G401.6 (cell line): ENCODE results near the gene MXD1.
"Not testable (repeated sequence)": the region's sequence is repeated elsewhere in the genome, so short reads cannot be mapped to it uniquely, and the experiment has no call there.

Experiments
- FAIRE-seq: peaks from 2 replicates; lab custom pipeline; 2012; peaks lifted over from hg19 to GRCh38; lab: Jason Lieb, UNC

The MXD1 gene

DNA sequence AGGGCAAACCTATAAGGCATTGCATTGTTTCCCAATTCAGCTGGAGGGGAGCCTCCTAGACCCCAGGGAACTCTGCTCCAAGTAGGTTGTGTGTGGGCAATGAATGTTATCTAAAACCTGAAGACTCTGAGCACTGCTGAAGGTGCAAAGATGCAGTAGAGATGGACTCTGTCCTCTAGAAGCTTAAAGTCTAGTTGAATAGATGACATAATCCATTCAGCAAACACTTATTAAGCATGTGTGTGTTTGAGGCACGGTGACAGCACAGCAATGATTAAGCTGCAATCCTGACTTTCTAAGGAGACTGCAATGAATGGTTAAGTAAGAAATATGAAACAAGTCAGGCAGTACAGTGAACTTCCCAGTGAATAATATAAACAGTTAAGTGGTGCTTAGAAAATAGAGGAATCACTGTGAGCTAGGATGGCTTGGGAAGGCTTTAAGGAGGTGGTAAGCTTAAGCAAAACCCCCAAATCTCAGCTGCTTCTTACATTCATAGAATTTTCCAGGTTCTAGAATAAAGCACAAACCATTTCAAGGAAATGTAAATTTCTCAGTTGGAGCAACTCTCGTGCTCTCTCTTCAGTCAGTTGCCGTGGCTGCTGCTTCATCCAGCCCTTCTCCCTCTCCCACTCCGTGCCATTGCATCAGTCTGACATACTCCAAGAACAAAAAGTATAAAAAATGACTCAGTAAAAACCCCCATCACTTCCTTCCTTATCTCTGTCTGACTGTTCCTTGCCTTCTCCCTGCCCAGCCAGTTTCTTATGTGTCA is 19.1 kb downstream of the MXD1 start:
- FAIRE-seq: no peak

DNA sequence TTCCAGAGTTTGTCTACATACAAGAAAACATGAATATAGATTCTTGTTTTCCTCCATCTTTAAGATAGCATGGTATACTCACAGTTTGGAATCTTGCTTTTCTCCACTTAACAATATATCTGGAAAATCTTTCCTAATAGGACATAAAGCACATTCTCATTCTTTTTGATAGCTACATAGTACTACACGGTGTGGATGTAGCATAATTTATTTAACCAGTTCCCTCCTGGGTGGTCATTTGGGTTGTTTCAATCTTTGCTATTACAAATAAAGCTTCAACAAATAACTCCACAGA is 19.7 kb downstream of the MXD1 start:
- no peak for FAIRE-seq

DNA sequence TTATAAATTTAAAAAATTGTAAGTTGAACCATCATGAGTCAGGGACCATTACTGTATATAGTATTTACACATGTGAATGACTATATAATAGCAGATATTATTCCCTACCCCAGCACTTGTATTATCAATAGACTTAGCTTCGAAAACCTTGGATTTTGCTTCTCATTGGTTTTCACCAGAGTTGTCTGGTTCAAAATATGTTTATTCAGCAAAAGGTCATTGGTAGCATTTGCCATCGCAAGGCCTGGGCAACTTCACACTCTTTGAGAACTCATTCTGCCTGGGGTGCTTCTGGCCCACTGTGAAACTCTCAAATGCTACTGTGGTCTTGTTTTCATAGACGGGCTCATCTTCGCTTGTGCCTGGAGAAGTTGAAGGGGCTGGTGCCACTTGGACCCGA is 20.1 kb downstream of the MXD1 start:
- no peak for FAIRE-seq

DNA sequence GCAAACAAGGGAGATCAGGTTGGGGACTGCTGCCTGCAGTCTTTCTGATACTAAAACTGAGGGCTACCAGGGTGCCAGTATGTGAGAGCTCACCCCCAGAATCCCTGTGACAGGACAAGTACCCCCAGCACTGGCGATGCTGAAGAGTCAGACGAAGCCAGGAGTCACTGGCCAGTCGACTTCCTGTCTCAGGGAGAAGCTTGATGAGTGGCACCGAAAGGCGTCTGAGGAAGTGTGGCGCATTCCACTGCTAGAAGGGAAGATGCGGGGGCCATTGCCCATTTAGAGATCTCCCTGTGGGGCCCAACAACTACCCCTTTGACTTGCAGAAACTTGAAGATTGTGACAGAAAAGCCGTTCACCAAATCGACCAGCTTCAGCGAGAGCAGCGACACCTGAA is 22.0 kb downstream of the MXD1 start:
- FAIRE-seq: no peak

DNA sequence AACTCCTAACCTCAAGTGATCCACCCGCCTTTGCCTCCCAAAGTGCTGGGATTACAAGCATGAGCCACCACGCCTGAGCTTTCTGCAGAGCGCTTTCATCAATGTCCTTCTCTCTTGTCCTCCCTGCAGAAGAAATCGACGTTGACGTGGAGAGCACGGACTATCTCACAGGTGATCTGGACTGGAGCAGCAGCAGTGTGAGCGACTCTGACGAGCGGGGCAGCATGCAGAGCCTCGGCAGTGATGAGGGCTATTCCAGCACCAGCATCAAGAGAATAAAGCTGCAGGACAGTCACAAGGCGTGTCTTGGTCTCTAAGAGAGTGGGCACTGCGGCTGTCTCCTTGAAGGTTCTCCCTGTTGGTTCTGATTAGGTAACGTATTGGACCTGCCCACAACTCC is 23.1 kb downstream of the MXD1 start:
- no peak for FAIRE-seq

DNA sequence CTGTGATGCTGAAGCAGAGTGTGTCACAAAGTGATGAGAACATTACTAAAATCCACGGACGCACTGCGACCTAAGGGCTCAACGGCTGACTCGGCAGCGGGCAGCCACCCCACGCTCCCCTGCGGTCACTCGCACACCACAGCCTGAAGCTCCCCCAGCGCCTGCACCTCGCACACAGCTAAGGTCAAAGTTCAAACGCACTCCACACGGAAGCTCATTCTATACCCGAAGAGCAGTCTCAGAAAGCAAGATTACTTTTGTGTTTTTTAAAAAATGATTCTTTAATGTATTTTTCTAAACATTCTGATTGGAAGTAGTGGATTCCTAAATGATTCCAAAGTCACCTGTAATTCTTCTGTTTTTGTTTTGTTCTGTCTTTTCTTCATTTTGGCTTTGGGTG is 24.8 kb downstream of the MXD1 start:
- no peak for FAIRE-seq

DNA sequence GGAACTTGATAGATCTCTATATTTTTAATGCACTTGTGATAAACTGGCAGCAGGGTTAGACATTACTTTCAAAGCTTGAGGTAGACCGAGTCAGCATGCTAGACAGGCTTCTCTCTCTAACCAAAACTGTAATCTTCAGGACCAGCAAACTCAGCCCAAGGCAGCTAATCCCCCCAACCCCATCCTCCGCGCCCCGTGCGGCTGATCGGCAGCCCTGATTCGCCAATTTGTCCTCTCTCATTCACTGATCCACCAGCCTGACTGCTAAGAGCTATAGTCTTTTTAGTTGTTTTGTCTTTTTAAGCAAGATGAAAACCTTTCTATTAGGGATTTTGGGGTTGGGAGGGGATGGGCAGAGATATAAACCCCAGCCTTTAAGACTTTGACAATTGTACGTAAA is 25.8 kb downstream of the MXD1 start:
- no peak for FAIRE-seq

DNA sequence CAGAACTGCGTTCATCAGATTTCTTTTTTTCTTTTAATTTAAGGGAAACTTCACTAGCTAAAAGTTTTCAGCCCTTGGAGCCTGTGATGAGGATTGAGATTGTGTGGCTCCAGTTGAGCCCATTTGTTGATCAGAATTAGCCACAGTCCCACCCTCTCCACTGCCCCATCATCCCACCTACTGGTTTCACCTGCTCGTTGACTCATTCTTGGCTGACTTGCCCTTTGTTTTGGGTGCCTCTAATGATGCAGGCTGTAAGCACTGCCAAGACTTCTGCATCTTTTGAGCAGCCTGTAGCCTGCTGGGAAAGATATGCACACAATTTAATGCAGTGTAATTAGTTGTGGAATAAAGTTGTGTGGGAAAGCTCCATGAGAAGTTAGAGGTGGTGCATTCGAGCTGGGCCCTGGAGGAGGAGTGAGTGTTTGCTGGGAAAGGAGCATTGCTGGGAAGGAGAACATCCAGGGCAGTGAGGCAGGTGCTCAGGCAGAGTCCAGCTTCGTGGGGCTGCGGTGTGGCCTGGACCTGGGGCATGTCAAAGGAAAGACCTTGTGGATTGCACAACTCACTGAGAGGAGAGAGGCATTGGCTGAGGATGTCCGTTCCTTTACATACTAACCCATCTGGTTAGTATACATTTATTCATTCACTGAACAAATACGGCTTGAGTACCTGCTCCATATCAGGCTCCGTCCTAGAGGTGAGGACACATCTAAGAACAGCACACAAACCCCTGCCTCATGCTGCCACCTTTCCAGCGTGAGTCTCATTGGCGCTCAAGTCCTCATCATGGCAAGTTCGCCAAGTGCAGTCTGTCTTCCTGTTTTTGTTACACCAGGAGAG is 28.3 kb downstream of the MXD1 start:
- FAIRE-seq: no peak

DNA sequence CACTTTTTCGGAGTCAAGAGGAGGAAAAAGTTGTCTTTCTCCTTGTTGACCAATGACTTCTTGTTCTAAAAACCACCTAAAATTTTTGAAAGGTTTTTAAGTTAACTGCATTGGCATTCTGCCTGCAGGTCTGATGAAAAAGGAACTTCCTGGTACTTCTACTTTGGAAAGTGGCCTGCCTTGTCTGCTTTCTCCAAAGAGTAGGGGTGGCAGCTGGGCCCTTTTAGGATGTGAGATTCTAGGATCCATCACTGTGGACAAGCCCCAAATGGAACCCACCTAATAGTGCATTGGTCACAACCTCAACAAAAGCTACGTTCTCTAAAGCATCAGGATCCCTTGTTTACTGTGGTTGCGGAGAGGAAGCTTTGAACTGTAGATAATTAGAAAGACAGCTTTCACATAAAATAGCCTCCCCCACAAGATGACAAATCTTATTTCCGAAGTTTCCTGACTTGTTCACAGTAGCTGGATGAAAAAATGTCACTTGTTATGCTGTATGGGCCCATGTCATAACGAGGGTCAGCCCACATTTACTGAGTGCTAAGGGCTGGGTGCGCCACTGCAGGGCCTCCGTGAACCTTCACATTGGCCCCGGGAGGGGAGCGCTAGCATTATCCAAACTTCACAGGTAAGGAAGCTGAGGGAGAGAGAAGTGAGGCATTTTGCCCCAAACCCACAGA is 29.1 kb downstream of the MXD1 start:
- FAIRE-seq: no peak

DNA sequence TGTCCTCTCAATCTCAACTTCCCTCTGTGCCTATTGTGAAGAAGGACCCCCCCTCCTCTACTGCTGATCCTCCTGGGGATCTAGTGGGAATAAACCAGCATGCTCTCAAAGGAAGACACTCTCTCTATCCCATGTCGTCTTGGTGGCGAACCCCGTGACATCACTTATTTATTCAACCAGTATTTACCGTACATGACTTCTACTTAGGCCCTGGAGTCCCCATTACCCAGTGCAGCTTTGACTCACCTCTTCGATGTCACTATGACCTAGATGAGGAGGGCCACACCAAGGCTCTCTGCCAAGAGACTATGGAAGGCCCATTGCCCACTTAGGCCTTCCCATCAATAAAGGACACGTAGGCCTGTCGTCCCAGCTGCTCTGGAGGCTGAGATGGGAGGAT is 29.8 kb downstream of the MXD1 start:
- FAIRE-seq: no peak

DNA sequence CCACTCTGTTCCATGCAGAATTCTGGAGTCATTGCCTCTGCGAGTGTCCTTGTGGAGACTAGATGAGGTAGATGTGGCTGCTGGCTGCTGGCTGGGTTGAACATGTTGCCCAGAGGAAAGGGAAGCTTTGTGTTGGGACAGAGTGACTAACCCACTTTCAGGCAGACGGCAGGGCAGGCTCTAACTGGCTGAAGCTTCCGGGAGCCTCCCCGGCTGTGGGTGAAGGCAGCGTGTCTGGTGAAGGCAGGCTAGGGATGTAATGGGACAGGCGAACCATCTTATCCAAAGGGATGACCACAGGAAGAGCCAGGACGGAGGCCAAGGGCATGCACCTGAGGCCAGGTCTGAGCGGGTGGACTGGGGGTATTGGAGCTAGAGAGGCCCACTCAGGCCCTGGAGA is 30.5 kb downstream of the MXD1 start:
- no peak for FAIRE-seq

DNA sequence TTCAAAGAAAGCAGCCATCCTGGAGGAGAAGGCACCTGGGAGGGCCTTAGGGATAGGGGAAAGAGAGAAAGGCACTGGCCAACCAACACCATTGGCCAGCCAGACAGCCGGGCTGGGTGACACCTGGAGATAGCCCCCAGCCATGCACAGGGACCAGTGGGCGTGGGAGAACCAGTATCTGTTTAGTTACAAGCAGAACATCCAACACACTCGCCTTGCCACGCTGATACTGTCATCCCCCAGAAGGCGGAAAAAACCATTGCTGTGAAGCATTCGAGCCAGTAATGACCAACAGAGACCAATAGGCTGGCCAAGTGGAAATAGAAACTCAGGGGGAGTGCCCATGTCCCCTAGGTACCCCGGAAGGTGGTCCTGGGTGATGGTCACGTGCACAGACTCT is 31.0 kb downstream of the MXD1 start:
- no peak for FAIRE-seq

DNA sequence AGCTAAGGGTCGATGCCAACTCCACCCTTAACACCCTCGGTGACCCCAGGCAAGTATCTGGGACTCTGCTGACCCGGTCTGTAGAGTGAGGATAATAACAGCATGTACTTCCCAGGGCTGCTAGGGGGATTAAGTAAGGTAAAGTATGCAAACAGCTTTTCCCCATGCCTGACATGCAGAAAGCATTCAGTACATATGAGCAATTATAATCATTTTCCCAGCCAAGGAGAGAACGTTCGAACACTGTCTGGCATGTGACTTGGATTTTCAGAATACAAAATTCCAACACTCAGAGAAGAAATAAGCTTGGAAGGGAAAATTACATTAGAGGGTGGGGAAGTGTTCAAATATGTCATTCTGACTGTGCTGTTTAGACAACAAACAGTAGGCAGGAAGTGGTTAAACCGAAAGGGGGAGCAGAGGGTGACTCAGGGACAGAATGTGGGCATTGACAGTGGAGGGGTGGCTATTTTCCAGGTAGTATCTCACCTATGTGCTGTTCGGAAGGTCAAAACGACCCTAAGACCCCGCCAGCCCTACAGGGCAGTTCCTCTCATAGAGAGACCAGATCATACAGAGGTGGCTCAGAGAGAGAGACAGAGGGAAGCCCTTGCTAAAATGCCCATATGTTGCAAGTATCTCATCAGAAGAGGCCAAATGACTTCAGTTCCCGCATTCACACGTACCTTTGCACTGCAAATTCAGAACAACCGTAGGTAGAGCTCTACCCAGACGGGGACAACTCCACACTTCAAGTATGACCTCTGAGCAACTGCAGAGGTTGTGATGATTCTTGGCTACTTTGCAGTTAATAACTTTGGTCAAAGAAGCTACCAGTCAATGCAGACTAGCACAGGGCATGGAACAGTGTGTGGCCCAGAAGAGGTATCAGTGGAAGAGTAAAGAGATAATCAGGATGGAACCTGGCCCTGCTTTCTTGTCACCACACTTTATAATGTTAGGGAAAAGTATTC is 31.7 kb downstream of the MXD1 start:
- no peak for FAIRE-seq

DNA sequence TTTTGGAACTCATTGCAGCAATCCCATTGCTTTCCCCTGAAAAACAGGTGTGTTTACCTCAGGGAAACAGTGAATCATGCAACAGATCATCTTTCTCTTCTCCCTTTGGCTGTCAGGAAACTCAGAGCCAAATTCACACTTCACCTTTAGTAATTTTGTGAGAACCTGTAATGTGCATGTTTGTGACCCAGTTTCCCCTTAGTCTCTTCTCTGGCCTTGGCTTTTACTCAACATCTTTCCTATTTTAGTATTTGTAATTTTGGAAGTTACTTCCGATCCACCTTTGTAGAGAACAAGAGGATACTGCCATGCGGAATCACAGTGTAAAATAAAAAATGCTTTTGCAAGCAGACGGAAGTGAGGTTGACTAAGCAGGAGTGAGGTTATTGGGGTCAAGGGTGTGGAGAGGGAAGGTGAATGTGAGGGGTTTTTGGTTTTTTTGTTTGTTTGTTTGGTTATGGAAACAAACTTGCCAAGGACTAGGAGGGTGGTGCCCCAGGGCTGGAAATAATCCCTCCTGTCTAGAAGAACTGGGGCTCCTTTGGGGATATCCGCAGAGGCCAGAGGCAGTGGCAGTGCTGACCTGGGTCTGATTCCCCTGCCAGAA is 32.5 kb downstream of the MXD1 start:
- no peak for FAIRE-seq

DNA sequence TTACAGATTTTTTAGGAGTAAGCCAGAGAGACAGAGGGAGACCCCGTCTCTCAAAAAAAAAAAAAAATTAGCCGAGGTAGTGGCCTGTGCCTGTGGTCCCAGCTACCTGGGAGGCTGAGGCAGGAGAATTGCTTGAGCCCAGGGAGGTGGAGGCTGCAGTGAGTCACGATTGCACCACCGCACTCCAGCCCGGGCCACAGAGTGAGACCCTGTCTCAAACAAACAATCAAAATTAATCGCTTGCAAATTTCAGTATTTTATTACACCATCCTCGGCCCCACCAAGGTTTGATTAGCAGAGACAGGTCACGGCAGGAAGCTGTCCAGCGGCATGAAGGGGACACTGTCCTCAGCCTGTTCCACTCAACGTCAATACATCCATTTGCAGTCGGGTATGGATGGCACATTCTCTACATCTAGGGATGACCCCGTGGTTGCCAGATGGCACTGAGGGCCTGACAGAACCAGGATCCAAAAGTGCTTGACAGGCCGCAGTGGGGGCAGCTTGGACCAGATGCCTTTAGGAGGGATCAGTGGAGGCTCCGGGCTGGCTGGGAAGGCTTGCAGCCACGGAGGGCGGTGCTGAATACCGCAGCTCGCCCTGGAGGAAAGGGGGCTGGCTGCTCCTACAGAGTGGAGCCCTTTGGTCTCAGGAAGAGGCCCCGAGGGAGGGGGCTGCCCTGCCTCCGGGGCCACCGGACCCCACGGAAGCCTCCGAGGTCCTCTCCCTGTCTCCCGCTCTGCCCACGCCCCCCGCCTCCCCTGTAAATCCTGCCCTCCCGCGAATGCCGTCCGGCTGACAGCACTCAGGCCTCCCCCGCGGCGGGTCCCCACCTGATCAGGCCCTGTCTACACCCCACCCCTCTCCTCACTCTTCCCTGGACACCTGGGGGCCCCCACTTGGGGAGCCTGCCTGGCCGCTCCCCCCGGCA is 33.4 kb downstream of the MXD1 start:
- FAIRE-seq: no peak

DNA sequence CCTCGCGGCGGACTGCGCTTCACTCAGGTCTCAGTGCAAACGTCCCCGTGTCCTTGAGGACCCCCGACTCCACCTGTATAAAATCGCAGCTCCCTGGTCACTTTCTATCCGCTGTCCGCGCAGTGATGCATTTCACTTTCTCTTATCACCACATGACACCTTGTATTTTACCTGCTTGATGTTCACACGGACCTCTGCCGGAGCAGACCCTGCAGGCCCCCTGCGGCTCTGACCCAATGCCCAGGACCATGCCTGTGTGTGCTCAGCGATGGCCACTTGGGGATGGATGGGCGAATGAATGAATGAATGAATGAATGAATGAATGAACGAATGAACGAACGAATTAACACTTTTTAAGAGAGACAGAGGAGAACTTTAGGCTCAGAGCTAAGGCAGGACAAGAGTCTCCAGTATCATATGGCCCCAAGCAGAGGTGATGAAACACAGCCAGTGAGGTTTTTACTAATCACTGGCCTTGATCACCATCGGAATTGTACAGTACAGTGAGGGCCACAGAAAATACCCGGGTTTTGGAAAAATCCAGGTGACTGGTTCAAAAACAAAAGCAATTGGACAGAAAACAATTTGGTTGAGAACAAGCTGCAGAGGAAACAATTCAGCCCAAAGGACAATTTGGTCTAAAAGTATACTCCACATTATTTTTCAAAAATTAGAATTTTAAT is 34.2 kb downstream of the MXD1 start:
- no peak for FAIRE-seq

DNA sequence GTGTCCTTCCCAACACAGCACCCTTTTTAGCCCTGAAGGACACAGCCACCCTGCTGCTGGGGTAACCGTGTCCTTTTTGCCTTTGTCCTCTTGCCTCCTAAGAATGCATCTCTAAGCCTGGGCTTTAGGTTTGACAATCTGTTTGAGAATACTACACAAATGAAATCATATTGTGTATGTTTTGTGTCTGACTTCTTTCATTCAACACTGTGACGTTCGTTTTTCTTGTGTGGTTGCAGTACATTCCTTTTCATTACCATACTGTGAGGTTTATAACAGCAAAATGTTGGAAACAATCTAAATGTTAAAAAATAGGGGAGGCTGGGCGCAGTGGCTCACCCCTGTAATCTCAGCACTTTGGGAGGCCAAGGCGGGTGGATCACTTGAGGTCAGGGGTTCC is 35.3 kb downstream of the MXD1 start:
- FAIRE-seq: no peak

DNA sequence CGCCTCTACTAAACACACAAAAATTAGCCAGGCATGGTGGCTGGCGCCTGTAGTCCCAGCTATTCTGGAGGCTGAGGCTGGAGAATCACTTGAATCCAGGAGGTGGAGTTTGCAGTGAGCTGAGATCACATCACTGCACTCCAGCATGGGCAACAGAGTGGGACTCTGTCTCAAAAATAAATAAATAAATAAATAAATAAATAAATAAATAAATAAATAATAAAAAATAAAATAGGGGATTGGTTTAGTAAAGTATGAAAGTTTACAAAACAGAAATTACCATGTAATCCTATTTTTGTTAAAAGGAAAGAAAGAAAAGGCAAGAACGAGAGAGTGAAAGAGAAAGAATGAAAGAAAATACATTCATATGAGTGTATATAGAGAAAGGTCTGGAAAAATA is 35.8 kb downstream of the MXD1 start:
- not testable (repeated sequence) for FAIRE-seq

DNA sequence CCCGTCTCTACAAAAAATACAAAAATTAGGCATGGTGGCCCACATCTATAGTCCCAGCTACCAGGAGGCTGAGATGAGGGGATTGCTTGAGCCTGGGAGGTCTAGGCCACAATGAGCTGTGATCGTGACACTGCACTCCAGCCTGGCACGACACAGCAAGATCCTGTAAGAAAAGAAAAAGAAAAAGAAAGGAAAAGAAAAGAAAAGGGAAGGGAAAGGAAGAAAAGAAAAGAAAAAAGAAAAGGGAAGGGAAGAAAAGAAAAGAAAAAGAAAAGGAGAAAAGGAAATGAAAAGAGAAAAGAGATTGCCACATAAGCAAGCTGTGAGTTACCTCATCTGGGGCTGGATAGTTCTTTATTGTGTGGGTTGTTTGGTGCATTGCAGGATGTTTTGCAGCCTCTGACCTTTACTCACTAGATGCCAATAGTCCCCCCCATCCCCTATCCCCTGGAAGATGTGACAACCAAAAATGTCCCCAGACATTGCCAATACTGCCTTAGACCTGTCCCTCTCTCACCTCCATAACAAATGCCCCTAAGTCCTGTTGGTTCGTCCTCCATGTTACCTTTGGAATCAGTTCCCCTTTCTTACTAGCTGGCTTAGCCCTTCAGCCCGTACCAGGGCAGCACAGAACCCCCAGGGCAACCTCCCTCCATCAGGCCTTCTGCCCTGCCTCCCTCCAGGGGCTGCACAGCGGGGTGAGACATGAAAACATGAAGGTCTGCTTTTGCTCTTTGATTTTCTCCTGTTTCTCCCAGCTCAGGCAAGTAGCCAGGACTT is 37.6 kb downstream of the MXD1 start:
- FAIRE-seq: no peak
